Smooth muscle cell (in vitro differentiated cells): ENCODE data around the gene YEATS2. TPM values are rescaled to one million over a fixed set of nuclear protein-coding genes. Genes with fewer than 3 reads are reported as not detected.

Source experiments
- DNase-seq: peaks from one replicate; lab custom pipeline; 2025; ENCODE audit not compliant: unreplicated experiment; lab: John Stamatoyannopoulos, UW
- H2AFZ ChIP-seq: fragments of 200-600 bp; sonication (generic); 2 replicates; pipeline ENCODE4 v1.6.0; 2016; ENCODE audit warnings: antibody characterized with exemption, low read depth, mild to moderate bottlenecking
- H3F3A ChIP-seq: fragments of 200-600 bp; sonication (generic); 2 replicates; pipeline ENCODE4 v1.6.0; 2017; ENCODE audit warnings: antibody characterized with exemption, low read depth
- H3K27ac ChIP-seq: fragments of 200-600 bp; sonication (generic); 2 replicates; pipeline ENCODE4 v1.5.1; 2016; ENCODE audit warnings: low read depth, mild to moderate bottlenecking
- H3K27me3 ChIP-seq: fragments of 200-600 bp; sonication (generic); 2 replicates; pipeline ENCODE4 v1.6.1; 2016; ENCODE audit warnings: low read depth, mild to moderate bottlenecking
- H3K36me3 ChIP-seq: fragments of 200-600 bp; sonication (generic); 2 replicates; pipeline ENCODE4 v1.5.1; 2016; ENCODE audit warnings: low read depth
- H3K4me1 ChIP-seq: fragments of 200-600 bp; sonication (generic); 2 replicates; pipeline ENCODE4 v1.5.1; 2016; ENCODE audit warnings: low read depth
- H3K4me2 ChIP-seq: fragments of 200-600 bp; sonication (generic); 2 replicates; pipeline ENCODE4 v1.6.0; 2016; ENCODE audit warnings: mild to moderate bottlenecking
- H3K4me3 ChIP-seq: fragments of 200-600 bp; sonication (generic); 2 replicates; pipeline ENCODE4 v1.5.1; 2016; ENCODE audit warnings: mild to moderate bottlenecking
- H3K79me2 ChIP-seq: fragments of 200-600 bp; sonication (generic); 2 replicates; pipeline ENCODE4 v1.6.0; 2016; ENCODE audit warnings: low read depth, mild to moderate bottlenecking
- H3K9ac ChIP-seq: fragments of 200-600 bp; sonication (generic); 2 replicates; pipeline ENCODE4 v1.6.0; 2016; ENCODE audit warnings: low read depth
- H3K9me3 ChIP-seq: fragments of 200-600 bp; sonication (generic); replicated peaks from 2 replicates; pipeline ENCODE4 v1.5.1; 2016; ENCODE audit warnings: low read depth
- H4K20me1 ChIP-seq: fragments of 200-600 bp; sonication (generic); 2 replicates; pipeline ENCODE4 v1.6.0; 2016; ENCODE audit warnings: low read depth
- CTCF ChIP-seq: fragments of 200-600 bp; sonication (generic); IDR thresholded peaks from 2 replicates; pipeline ENCODE4 v1.5.1; 2017; ENCODE audit warnings: borderline replicate concordance, mild to moderate bottlenecking, antibody characterized with exemption; ENCODE audit not compliant: insufficient read depth, poor library complexity, severe bottlenecking
- WGBS: methylation state at CpG from one replicate; pipeline ENCODE4 v1.1.7; 2016; ENCODE audit warnings: low lambda C conversion rate; 5-methylcytosine and 5-hydroxymethylcytosine counted together
- polyA plus RNA-seq: library from polyadenylated mRNA; unstranded; fragments of >200 nt; fragmentation: Nextera tagmentation; extraction: Ambion mirVana; gene quantifications from 2 replicates; pipeline ENCODE4 v1.2.1, GENCODE V29; 2016
- total RNA-seq: library from RNA; depleted of rRNA; stranded (reverse); fragments of >200 nt; gene quantifications from 2 replicates; pipeline ENCODE4 v1.2.3, GENCODE V29; 2014

YEATS2 gene
- total and polyA plus RNA-seq, 2 experiments from 2014 or later: 19.9 to 30.4 TPM

GRCh38 chr3:183827809-183828537 lies 130.4 kb downstream of the YEATS2 start:
- TF ChIP-seq CTCF: no peak
- DNase-seq: no peak
- no peak overlapping the region for H3K4me3 ChIP-seq
- H3F3A ChIP-seq: no peaks in the 10 kb centered on the region
- no peaks in the 10 kb centered on the region for H3K9me3 ChIP-seq
- H2AFZ ChIP-seq: no peak overlapping the region
- no peaks in the 10 kb centered on the region for H3K27me3 ChIP-seq
- peaks cover 7% of the 10 kb centered on the region for H3K4me1 ChIP-seq
- no peak overlapping the region for H3K27ac ChIP-seq
- 96% methylated on average over 14 of the region's 14 CpGs for WGBS
- no peak overlapping the region for H3K4me2 ChIP-seq
- H3K36me3 ChIP-seq: no peaks in the 10 kb centered on the region
- H3K9ac ChIP-seq: no peak overlapping the region
- peaks cover 9% of the 10 kb centered on the region for H4K20me1 ChIP-seq
- H3K79me2 ChIP-seq: no peaks in the 10 kb centered on the region

- Histone ChIP-seq H3K27ac (no peak overlapping the region), H4K20me1 (peaks cover 9% of the 10 kb centered on the region), H3K27me3 (no peaks in the 10 kb centered on the region), H3K79me2 (no peaks in the 10 kb centered on the region), H2AFZ (no peak overlapping the region), H3K4me2 (no peak overlapping the region), H3K4me3 (no peak overlapping the region), H3K9ac (no peak overlapping the region), H3K4me1 (peaks cover 7% of the 10 kb centered on the region), H3F3A (no peaks in the 10 kb centered on the region), H3K9me3 (no peaks in the 10 kb centered on the region), H3K36me3 (no peaks in the 10 kb centered on the region)
- no peak for TF ChIP-seq CTCF
- WGBS: 93% methylated on average over 7 of the region's 7 CpGs
- no peak for DNase-seq
Measured at GRCh38 chr3:183828538-183828870, 130.9 kb downstream of the YEATS2 start.

GRCh38 chr3:183829466-183829865 lies 131.9 kb downstream of the YEATS2 start:
- Histone ChIP-seq H2AFZ (no peak overlapping the region), H3K9me3 (no peaks in the 10 kb centered on the region), H3K9ac (no peak overlapping the region), H3K36me3 (no peaks in the 10 kb centered on the region), H3K4me3 (no peak overlapping the region), H3K79me2 (no peaks in the 10 kb centered on the region), H3K4me1 (peaks cover 1% of the 10 kb centered on the region), H3K27ac (no peak overlapping the region), H3F3A (no peaks in the 10 kb centered on the region), H4K20me1 (peaks cover 9% of the 10 kb centered on the region), H3K4me2 (no peak overlapping the region), H3K27me3 (no peaks in the 10 kb centered on the region)
- TF ChIP-seq CTCF: no peak
- 99% methylated on average over 9 of the region's 9 CpGs for WGBS
- DNase-seq: no peak

DNA sequence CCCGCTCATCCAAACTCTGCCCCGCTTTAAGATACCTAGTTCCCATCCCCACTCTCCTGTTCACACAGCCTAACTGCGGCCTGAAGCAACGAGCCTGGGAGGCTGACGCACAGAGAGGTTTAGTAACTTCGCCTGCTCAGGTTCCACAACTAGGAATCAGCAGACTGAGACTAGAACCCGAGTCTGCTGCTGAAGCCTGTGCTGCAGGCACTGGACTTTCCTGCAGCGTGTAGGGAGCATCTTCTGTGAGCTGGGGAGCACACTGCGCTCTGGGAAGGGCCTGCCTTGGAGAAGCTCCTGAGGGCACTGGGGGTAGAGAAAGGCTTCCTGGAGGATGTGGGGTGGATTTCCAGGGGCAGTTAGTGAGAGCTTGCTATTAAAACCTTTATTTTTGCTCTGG lies 132.6 kb downstream of the YEATS2 start:
- no peak for DNase-seq
- no peaks in the 10 kb centered on the region for H3K27me3 ChIP-seq
- H3K36me3 ChIP-seq: no peaks in the 10 kb centered on the region
- no peak overlapping the region for H2AFZ ChIP-seq
- no peak overlapping the region for H3K4me3 ChIP-seq
- no peak overlapping the region for H3K9ac ChIP-seq
- no peaks in the 10 kb centered on the region for H3K79me2 ChIP-seq
- no peaks in the 10 kb centered on the region for H3F3A ChIP-seq
- WGBS: 97% methylated on average over 9 of the region's 9 CpGs
- H3K27ac ChIP-seq: no peak overlapping the region
- H4K20me1 ChIP-seq: peaks cover 9% of the 10 kb centered on the region
- no peak overlapping the region for H3K4me2 ChIP-seq
- H3K4me1 ChIP-seq: no peaks in the 10 kb centered on the region
- TF ChIP-seq CTCF: no peak
- H3K9me3 ChIP-seq: no peaks in the 10 kb centered on the region
